Measurements from ENCODE around the gene MAPK1. TPM values are rescaled to one million over a fixed set of nuclear protein-coding genes. Genes with fewer than 3 reads are reported as not detected.

The MAPK1 gene
- total and polyA plus RNA-seq, 9 of the 15 experiments (the other 6 are each of a cell fraction or from before 2014, with no cell fraction given): 46.3 to 575 (median 283) TPM

DNA sequence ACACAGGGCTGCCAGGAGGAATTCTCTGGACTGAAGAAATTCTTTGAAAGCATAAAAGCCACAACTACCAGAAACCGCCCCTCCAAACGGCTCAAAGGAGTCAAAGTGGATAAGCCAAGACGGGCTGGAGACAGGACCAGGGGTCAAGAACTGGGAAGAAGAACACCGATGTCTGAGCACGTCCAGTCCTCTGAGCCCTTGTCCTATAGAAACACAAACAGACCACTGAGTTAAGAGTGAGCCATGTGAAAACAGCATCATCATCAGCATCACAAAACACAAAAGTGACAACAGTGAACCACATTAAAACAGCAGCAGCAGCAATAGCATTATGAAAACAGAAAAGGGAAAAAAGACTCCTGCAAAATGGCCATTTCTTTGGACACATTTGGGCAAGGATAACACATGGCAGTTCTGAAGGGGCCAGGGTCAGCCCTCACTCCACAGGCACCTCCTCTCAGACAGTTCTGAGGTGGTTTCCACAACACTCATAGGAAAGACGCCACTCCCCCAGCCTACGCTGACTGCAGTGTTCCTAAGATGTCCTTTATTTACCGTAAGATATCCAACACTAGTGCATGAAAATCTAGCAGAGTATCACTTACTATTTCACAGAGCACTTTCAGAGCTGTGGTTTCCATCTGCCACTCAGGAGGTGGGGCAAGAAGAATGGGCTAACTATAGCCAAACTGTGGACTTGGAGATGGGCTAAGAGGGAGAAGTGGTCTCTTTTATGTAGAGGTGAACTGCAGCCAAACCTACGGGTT is 103.2 kb downstream of the MAPK1 start:
- no TSS peak for BruUV-seq (replicated peaks)
- in situ Hi-C loops (cut with MboI) (no loop called here), intact Hi-C loops (cut with micrococcal nuclease) (no loop called here)
- no peaks in the 10 kb centered on the region for H3K9me1 ChIP-seq (ENCODE audit: control insufficient read depth, insufficient read depth, low read length)
- 91% methylated on average over 9 of the region's 9 CpGs for WGBS (ENCODE audit: insufficient coverage, low coverage, missing lambda C conversion rate)
- H3K4me3 ChIP-seq: no peak overlapping the region
- H3K27me3 ChIP-seq (ENCODE audit: control insufficient read depth in 2 of 2, insufficient read depth in 2 of 2, low read length in 2 of 2): no peaks in the 10 kb centered on the region
- H3K79me2 ChIP-seq (ENCODE audit: control insufficient read depth, insufficient read depth, low read length): no peaks in the 10 kb centered on the region
- no peak overlapping the region for H2AFZ ChIP-seq (ENCODE audit: low read depth, low read length)
- no peaks in the 10 kb centered on the region; the same call in none of the 2 replicates for H4K20me1 ChIP-seq (replicated peaks; ENCODE audit: control insufficient read depth, insufficient read depth, low read length)
- ATAC-seq (no peak), DNase-seq (ENCODE audit: extremely low read depth in 1 of 4, low spot score in 3 of 4) (no peak), FAIRE-seq (no peak)
- H3K4me2 ChIP-seq (ENCODE audit: insufficient read depth, low read length): no peak overlapping the region
- H3K9ac ChIP-seq (ENCODE audit: insufficient read depth in 1 of 2, low read depth in 2 of 2, low read length in 2 of 2): no peak overlapping the region
- peaks cover 5 to 6% of the 10 kb centered on the region in 2 experiments; a peak in 3 of 5 replicates for H3K4me1 ChIP-seq (replicated peaks in 1 of 2; ENCODE audit: control insufficient read depth in 2 of 2, insufficient read depth in 2 of 2, low read length in 2 of 2)
- H3K27ac ChIP-seq (ENCODE audit: extremely low read depth, low read depth, low read length): no peak overlapping the region
- ChIA-PET POLR2A (interaction anchor here (0.6 to 9.3 kb wide), 14 partner anchors 9 to 1320 kb away, joined by 3 to 258 read pairs (median 4); no protein-coding TSS in a partner anchor), CTCF (ENCODE audit: low intra/inter-chr PET ratio) (interaction anchor here (0.6 kb wide), 1 partner anchor 142 kb away, joined by 3 read pairs; no protein-coding TSS in a partner anchor)
- TF ChIP-seq ZNF699 (CRISPR knock-in tag; IDR thresholded peaks at IDR 0.05; ENCODE audit: insufficient replicate concordance): no peak
- TF ChIP-seq, protein P1, sequence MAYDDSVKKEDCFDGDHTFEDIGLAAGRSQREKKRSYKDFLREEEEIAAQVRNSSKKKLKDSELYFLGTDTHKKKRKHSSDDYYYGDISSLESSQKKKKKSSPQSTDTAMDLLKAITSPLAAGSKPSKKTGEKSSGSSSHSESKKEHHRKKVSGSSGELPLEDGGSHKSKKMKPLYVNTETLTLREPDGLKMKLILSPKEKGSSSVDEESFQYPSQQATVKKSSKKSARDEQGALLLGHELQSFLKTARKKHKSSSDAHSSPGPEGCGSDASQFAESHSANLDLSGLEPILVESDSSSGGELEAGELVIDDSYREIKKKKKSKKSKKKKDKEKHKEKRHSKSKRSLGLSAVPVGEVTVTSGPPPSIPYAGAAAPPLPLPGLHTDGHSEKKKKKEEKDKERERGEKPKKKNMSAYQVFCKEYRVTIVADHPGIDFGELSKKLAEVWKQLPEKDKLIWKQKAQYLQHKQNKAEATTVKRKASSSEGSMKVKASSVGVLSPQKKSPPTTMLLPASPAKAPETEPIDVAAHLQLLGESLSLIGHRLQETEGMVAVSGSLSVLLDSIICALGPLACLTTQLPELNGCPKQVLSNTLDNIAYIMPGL (CRISPR knock-in tag; IDR thresholded peaks at IDR 0.05): peak; percentile 81
- TF ChIP-seq, protein P2, sequence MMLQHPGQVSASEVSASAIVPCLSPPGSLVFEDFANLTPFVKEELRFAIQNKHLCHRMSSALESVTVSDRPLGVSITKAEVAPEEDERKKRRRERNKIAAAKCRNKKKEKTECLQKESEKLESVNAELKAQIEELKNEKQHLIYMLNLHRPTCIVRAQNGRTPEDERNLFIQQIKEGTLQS (IDR thresholded peaks at IDR 0.05): no peak
- TF ChIP-seq, protein P2 (CRISPR knock-in tag; conservative IDR thresholded peaks at IDR 0.05): 0 out of 2 replicates have a peak, but pooled peaks have one; percentile 65
- TF ChIP-seq, protein P3, sequence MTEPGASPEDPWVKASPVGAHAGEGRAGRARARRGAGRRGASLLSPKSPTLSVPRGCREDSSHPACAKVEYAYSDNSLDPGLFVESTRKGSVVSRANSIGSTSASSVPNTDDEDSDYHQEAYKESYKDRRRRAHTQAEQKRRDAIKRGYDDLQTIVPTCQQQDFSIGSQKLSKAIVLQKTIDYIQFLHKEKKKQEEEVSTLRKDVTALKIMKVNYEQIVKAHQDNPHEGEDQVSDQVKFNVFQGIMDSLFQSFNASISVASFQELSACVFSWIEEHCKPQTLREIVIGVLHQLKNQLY (CRISPR knock-in tag; conservative IDR thresholded peaks at IDR 0.05): peak in 1 of 2 experiments; percentile 17; a peak in 1 of 4 replicates
- TF ChIP-seq, protein P4, sequence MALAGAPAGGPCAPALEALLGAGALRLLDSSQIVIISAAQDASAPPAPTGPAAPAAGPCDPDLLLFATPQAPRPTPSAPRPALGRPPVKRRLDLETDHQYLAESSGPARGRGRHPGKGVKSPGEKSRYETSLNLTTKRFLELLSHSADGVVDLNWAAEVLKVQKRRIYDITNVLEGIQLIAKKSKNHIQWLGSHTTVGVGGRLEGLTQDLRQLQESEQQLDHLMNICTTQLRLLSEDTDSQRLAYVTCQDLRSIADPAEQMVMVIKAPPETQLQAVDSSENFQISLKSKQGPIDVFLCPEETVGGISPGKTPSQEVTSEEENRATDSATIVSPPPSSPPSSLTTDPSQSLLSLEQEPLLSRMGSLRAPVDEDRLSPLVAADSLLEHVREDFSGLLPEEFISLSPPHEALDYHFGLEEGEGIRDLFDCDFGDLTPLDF (CRISPR knock-in tag; IDR thresholded peaks at IDR 0.05): peak; percentile 59; the same call in 1 of the 2 replicates
- no peaks in the 10 kb centered on the region for H3K9me3 ChIP-seq (replicated peaks; ENCODE audit: control insufficient read depth, insufficient read depth, low read depth, low read length)
- peaks cover 96% of the 10 kb centered on the region for H3K36me3 ChIP-seq (ENCODE audit: control insufficient read depth, insufficient read depth, low read length)
